ENCODE data around the gene SP1.
"Not testable (repeated sequence)": the region's sequence is repeated elsewhere in the genome, so short reads cannot be mapped to it uniquely, and the experiment has no call there.

Gene SP1

GRCh38 chr12:53355121-53355520, 24.9 kb upstream of the SP1 start:
- H3K4me1 ChIP-seq (ENCODE audit: control insufficient read depth, insufficient read depth, low read length) = no peaks in the 10 kb centered on the region
- no peak overlapping the region for H3K4me3 ChIP-seq (ENCODE audit: insufficient read depth, low read depth, low read length)
- 86 to 87% methylated on average over 3 of the region's 3 CpGs for WGBS, 2 experiments
- H3K36me3 ChIP-seq (ENCODE audit: control insufficient read depth, insufficient read depth, low read length) = no peaks in the 10 kb centered on the region
- no peaks in the 10 kb centered on the region for H3K9me3 ChIP-seq (ENCODE audit: control insufficient read depth, low read length)
- H3K27ac ChIP-seq (ENCODE audit: insufficient read depth, low read depth, low read length, poor library complexity, severe bottlenecking) = no peak overlapping the region
- H3K27me3 ChIP-seq (ENCODE audit: control insufficient read depth, insufficient read depth, low read length, poor library complexity, severe bottlenecking) = no peaks in the 10 kb centered on the region

- Histone ChIP-seq H3K27ac (ENCODE audit: insufficient read depth, low read depth, low read length, poor library complexity, severe bottlenecking) (no peak overlapping the region), H3K27me3 (ENCODE audit: control insufficient read depth, insufficient read depth, low read length, poor library complexity, severe bottlenecking) (no peaks in the 10 kb centered on the region), H3K4me3 (ENCODE audit: insufficient read depth, low read depth, low read length) (no peak overlapping the region), H3K36me3 (ENCODE audit: control insufficient read depth, insufficient read depth, low read length) (no peaks in the 10 kb centered on the region), H3K4me1 (ENCODE audit: control insufficient read depth, insufficient read depth, low read length) (no peaks in the 10 kb centered on the region), H3K9me3 (ENCODE audit: control insufficient read depth, low read length) (no peaks in the 10 kb centered on the region)
- WGBS, 2 experiments = 94 to 96% methylated on average over 4 to 5 of the region's 5 CpGs
These were observed 21.0 kb upstream of the SP1 start for GRCh38 chr12:53358836-53359419.

DNA sequence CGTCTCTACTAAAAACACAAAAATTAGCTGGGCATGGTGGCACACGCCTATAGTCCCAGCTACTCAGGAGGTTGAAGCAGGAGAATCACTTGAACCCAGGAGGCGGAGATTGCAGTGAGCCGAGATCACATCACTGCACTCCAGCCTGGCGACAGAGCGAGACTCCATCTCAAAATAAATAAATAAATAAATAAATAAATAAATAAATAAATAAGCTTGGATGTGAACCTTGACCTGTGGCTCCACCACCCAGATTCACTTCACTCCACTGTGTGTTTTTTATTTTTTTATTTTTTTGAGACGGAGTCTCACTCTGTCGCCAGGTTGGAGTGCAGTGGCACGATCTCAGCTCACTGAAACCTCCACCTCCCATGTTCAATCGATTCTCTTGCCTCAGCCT, 18.3 kb upstream of the SP1 start:
- H3K27me3 ChIP-seq (ENCODE audit: control insufficient read depth, insufficient read depth, low read length, poor library complexity, severe bottlenecking); H3K4me1 ChIP-seq (ENCODE audit: control insufficient read depth, insufficient read depth, low read length); H3K27ac ChIP-seq (ENCODE audit: insufficient read depth, low read depth, low read length, poor library complexity, severe bottlenecking): not testable (repeated sequence)

DNA sequence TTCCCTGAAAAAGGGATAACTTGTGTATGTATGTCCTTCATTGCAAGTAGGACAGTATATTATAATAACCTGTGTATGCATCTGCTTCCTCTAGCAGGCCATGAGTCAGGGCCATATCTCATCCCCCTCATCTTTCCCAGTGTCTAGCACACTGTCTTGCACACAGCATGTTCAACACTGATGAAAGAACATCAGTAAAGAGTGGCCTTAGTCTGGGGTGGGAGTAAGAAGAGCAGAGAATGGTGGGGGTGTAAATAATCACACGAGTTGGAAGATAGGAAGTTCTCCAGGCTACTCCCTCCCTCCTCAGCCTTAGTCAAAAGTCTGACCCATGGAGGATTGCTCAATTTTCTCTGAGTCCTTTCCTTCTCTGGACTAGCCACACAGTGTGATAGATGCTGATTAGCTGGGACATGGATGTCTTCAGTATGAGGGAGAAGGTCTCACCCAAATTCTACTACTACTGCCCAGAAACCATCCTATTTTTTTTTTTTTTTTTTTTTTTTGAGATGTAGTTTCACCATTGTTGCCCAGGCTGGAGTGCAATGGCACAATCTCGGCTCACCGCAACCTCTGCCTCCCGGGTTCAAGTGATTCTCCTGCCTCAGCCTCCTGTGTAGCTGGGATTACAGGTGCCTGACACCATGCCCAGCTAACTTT, 14.6 kb upstream of the SP1 start:
- 90 to 95% methylated on average over 4 of the region's 4 CpGs for WGBS, 2 experiments
- H3K4me3 ChIP-seq (ENCODE audit: insufficient read depth, low read depth, low read length) = no peak overlapping the region
- peaks cover 3% of the 10 kb centered on the region for H3K4me1 ChIP-seq (ENCODE audit: control insufficient read depth, insufficient read depth, low read length)
- no peaks in the 10 kb centered on the region for H3K9me3 ChIP-seq (ENCODE audit: control insufficient read depth, low read length)
- H3K27me3 ChIP-seq (ENCODE audit: control insufficient read depth, insufficient read depth, low read length, poor library complexity, severe bottlenecking) = no peaks in the 10 kb centered on the region
- no peaks in the 10 kb centered on the region for H3K36me3 ChIP-seq (ENCODE audit: control insufficient read depth, insufficient read depth, low read length)
- no peak overlapping the region for H3K27ac ChIP-seq (ENCODE audit: insufficient read depth, low read depth, low read length, poor library complexity, severe bottlenecking)

More for the DNA sequence above, 18.3 kb upstream of the SP1 start:
- H3K9me3 ChIP-seq (ENCODE audit: control insufficient read depth, low read length); H3K4me3 ChIP-seq (ENCODE audit: insufficient read depth, low read depth, low read length); H3K36me3 ChIP-seq (ENCODE audit: control insufficient read depth, insufficient read depth, low read length): not testable (repeated sequence)
- 90 to 96% methylated on average over 8 of the region's 10 CpGs for WGBS, 2 experiments

GRCh38 chr12:53373554-53374133, 6.3 kb upstream of the SP1 start:
- not testable (repeated sequence) for H3K27me3 ChIP-seq (ENCODE audit: control insufficient read depth, insufficient read depth, low read length, poor library complexity, severe bottlenecking); H3K27ac ChIP-seq (ENCODE audit: insufficient read depth, low read depth, low read length, poor library complexity, severe bottlenecking); H3K4me3 ChIP-seq (ENCODE audit: insufficient read depth, low read depth, low read length); H3K9me3 ChIP-seq (ENCODE audit: control insufficient read depth, low read length); H3K36me3 ChIP-seq (ENCODE audit: control insufficient read depth, insufficient read depth, low read length)
- WGBS, 2 experiments = 94% methylated on average over 6 of the region's 6 CpGs
- peaks cover 17% of the 10 kb centered on the region for H3K4me1 ChIP-seq (ENCODE audit: control insufficient read depth, insufficient read depth, low read length)

GRCh38 chr12:53374277-53374676, 5.7 kb upstream of the SP1 start:
- H3K27ac ChIP-seq (ENCODE audit: insufficient read depth, low read depth, low read length, poor library complexity, severe bottlenecking); H3K9me3 ChIP-seq (ENCODE audit: control insufficient read depth, low read length); H3K27me3 ChIP-seq (ENCODE audit: control insufficient read depth, insufficient read depth, low read length, poor library complexity, severe bottlenecking); H3K36me3 ChIP-seq (ENCODE audit: control insufficient read depth, insufficient read depth, low read length); H3K4me3 ChIP-seq (ENCODE audit: insufficient read depth, low read depth, low read length): not testable (repeated sequence)
- H3K4me1 ChIP-seq (ENCODE audit: control insufficient read depth, insufficient read depth, low read length) = peaks cover 22% of the 10 kb centered on the region
- WGBS, 2 experiments = 85 to 90% methylated on average over 14 of the region's 14 CpGs

GRCh38 chr12:53376747-53377146, 3.2 kb upstream of the SP1 start:
- H3K4me1 ChIP-seq (ENCODE audit: control insufficient read depth, insufficient read depth, low read length) = peaks cover 15% of the 10 kb centered on the region
- H3K27me3 ChIP-seq (ENCODE audit: control insufficient read depth, insufficient read depth, low read length, poor library complexity, severe bottlenecking) = no peaks in the 10 kb centered on the region
- H3K9me3 ChIP-seq (ENCODE audit: control insufficient read depth, low read length) = no peaks in the 10 kb centered on the region
- H3K36me3 ChIP-seq (ENCODE audit: control insufficient read depth, insufficient read depth, low read length) = no peaks in the 10 kb centered on the region
- no peak overlapping the region for H3K4me3 ChIP-seq (ENCODE audit: insufficient read depth, low read depth, low read length)
- WGBS, 2 experiments = 83 to 86% methylated on average over 1 of the region's 2 CpGs
- no peak overlapping the region for H3K27ac ChIP-seq (ENCODE audit: insufficient read depth, low read depth, low read length, poor library complexity, severe bottlenecking)

DNA sequence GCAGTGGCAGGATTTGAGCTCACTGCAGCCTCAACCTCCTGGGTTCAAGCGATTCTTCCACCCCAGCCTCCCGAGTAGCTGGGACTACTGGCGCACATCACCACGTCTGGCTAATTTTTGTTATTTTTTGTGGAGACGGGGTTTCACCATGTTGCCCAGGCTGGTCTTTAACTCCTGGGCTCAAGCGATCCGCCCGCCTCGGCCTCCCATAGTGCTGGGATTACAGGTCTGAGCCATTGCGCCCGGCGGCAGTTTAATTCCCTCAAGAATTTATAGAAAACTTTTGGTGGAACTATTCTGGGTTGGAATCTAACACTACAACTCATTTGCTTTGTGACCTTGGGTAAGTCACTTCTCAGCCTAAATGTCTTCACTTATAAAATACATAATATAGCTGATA, 1.8 kb upstream of the SP1 start:
- 89% methylated on average over 12 of the region's 12 CpGs for WGBS, 2 experiments
- no peaks in the 10 kb centered on the region for H3K9me3 ChIP-seq (ENCODE audit: control insufficient read depth, low read length)
- no peak overlapping the region for H3K4me3 ChIP-seq (ENCODE audit: insufficient read depth, low read depth, low read length)
- H3K27ac ChIP-seq (ENCODE audit: insufficient read depth, low read depth, low read length, poor library complexity, severe bottlenecking) = peak overlapping the region; percentile 88
- H3K27me3 ChIP-seq (ENCODE audit: control insufficient read depth, insufficient read depth, low read length, poor library complexity, severe bottlenecking) = no peaks in the 10 kb centered on the region
- H3K36me3 ChIP-seq (ENCODE audit: control insufficient read depth, insufficient read depth, low read length) = peaks cover 13% of the 10 kb centered on the region
- peaks cover 29% of the 10 kb centered on the region for H3K4me1 ChIP-seq (ENCODE audit: control insufficient read depth, insufficient read depth, low read length)

DNA sequence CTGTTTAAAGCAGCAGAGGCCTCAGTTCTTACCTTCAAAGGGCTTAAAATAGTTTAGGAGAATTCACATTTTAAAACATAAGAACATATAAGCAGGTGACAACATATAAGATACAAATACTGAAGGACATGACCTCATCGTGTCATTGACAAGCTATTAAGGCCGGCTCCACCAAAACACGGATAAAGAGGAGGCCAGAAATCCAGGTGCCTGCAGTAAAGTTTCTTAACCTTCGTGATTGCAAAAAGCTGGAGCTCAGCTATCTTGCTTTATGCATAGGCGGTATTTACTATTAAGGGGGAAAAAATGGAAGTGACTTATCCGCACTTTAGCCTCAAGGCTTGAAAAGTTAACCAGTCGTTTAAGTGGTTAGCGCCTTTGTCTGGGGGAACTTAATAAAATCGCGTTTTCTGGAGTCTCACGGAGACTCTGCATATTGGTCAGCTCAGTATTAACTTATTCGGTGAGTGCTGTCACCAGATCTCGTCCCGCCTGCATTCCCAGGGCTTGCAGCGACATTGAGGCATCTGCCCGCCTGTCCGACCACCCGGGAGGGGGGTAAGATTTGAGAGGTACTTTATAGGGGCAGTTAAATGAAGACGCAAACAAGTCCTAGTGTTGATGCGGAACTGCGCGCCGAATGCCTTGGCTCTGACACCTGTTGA, 1.1 kb upstream of the SP1 start:
- Histone ChIP-seq H3K9me3 (ENCODE audit: control insufficient read depth, low read length) (no peaks in the 10 kb centered on the region), H3K36me3 (ENCODE audit: control insufficient read depth, insufficient read depth, low read length) (peaks cover 19% of the 10 kb centered on the region), H3K4me1 (ENCODE audit: control insufficient read depth, insufficient read depth, low read length) (peaks cover 32% of the 10 kb centered on the region), H3K27ac (ENCODE audit: insufficient read depth, low read depth, low read length, poor library complexity, severe bottlenecking) (peak overlapping the region; percentile 88), H3K27me3 (ENCODE audit: control insufficient read depth, insufficient read depth, low read length, poor library complexity, severe bottlenecking) (no peaks in the 10 kb centered on the region), H3K4me3 (ENCODE audit: insufficient read depth, low read depth, low read length) (peak overlapping the region; percentile 51)
- 35% methylated on average over 23 of the region's 23 CpGs for WGBS, 2 experiments

DNA sequence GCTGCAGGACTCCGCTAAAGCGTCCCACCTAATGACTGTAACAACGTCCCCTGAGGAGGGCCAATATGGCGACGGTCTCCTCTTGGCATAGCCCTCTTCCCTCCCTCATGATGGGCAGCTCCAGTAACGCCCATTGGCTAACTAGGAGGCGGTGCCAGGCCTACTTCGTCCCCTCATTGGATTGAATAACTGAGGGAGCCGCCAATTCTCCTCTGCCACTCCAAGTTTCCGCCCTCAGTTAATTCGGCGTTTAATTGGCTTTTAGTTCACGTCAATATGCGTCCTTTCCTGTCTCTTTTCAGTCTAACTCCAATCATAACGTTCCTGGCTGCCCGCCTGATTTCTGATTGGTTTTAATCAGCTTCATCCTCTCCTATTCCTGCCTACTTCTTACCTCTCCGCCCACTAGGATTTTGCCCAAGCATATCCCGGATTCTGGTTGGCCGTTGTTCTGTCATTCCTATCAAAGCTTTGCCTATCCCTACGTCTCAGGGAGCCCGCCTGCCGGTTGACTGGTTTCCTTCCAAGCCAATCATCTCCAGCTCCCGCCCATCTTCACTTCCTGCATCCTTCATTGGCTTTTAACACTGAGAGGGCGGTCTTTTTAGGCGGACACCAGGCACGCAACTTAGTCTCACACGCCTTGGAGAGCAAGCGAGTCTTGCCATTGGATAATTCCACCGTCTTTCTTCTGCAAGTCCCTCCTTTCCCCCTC, 430 bp upstream of the SP1 start:
- H3K4me3 ChIP-seq (ENCODE audit: insufficient read depth, low read depth, low read length) = peak overlapping the region; percentile 57
- peaks cover 34% of the 10 kb centered on the region for H3K4me1 ChIP-seq (ENCODE audit: control insufficient read depth, insufficient read depth, low read length)
- WGBS, 2 experiments = 0% methylated on average over 29 of the region's 29 CpGs
- peak overlapping the region; percentile 97 for H3K27ac ChIP-seq (ENCODE audit: insufficient read depth, low read depth, low read length, poor library complexity, severe bottlenecking)
- no peaks in the 10 kb centered on the region for H3K9me3 ChIP-seq (ENCODE audit: control insufficient read depth, low read length)
- H3K27me3 ChIP-seq (ENCODE audit: control insufficient read depth, insufficient read depth, low read length, poor library complexity, severe bottlenecking) = no peaks in the 10 kb centered on the region
- peaks cover 20% of the 10 kb centered on the region for H3K36me3 ChIP-seq (ENCODE audit: control insufficient read depth, insufficient read depth, low read length)
